IMR-90 (cell line): ENCODE data around the gene NAPG.

Experiments used
- BHLHE40 ChIP-seq: fragments of 150-350 bp; IDR thresholded peaks from 2 replicates; pipeline ENCODE4 v1.6.1; 2016; ENCODE audit warnings: mild to moderate bottlenecking, low read depth, low read length
- CHD1 ChIP-seq: IDR thresholded peaks from 2 replicates; pipeline ENCODE4 v1.6.1; 2012; ENCODE audit warnings: low read depth, low read length, improper control_type of control experiment
- CTCF ChIP-seq: conservative IDR thresholded peaks from 2 replicates; pipeline ENCODE4 v1.5.1; 2012; ENCODE audit warnings: mild to moderate bottlenecking, low read depth, low read length, improper control_type of control experiment
- MAFK ChIP-seq: IDR thresholded peaks from 2 replicates; pipeline ENCODE4 v1.6.1; 2012; ENCODE audit warnings: low read depth, low read length, improper control_type of control experiment
- MXI1 ChIP-seq: IDR thresholded peaks from 2 replicates; pipeline ENCODE4 v1.6.1; 2012; ENCODE audit warnings: low read depth, mild to moderate bottlenecking, low read length, moderate library complexity, borderline replicate concordance
- NFE2L2 ChIP-seq: fragments of 150-350 bp; IDR thresholded peaks from 2 replicates; pipeline ENCODE4 v1.6.1; 2016; ENCODE audit warnings: low read depth, mild to moderate bottlenecking, low read length
- POLR2A ChIP-seq: IDR thresholded peaks from 2 replicates; pipeline ENCODE4 v1.6.1; 2012; ENCODE audit warnings: mild to moderate bottlenecking, low read depth, low read length
- RAD21 ChIP-seq: IDR thresholded peaks from 2 replicates; pipeline ENCODE4 v1.6.1; 2012; ENCODE audit warnings: low read length, improper control_type of control experiment
- RFX5 ChIP-seq: IDR thresholded peaks from 2 replicates; pipeline ENCODE4 v1.8.0; 2012; ENCODE audit warnings: low read depth, mild to moderate bottlenecking, low read length, moderate library complexity
- TF ChIP-seq, protein P1 (sequence below): fragments of 150-350 bp; IDR thresholded peaks from 2 replicates; pipeline ENCODE4 v1.6.1; 2017; ENCODE audit warnings: mild to moderate bottlenecking, antibody characterized with exemption, low read length, low read depth

DNA sequence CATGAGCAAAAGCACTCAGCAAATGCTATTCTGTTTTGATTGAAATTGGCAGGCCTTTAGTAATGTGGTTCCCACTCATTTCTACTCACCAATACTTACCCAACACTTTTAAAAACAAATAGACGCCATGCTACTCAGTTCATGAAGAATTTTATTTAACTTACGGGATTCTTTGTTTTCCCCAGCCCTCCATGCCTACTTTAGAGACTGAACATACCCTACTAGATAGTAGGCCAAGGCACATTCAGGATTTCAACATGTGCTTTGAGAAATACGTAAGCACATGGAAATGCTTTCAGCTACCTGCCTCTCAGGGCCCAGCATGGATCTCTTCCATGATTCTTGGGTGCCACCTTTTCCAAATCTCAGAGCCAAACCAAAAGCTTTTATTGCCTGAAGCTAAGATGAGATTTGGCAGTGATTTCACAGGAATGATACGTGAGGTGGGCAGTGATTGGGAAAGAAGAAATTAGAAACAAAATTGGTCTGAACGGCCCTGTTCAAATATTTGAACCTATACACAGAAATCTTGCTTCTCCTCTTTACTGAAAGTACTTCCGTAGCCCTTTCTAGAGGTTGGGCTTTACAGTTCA lies 31.4 kb downstream of the NAPG start:
- TF ChIP-seq, protein P1, sequence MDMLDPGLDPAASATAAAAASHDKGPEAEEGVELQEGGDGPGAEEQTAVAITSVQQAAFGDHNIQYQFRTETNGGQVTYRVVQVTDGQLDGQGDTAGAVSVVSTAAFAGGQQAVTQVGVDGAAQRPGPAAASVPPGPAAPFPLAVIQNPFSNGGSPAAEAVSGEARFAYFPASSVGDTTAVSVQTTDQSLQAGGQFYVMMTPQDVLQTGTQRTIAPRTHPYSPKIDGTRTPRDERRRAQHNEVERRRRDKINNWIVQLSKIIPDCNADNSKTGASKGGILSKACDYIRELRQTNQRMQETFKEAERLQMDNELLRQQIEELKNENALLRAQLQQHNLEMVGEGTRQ, result no peak
- no peak for TF ChIP-seq NFE2L2
- TF ChIP-seq RAD21, result no peak
- TF ChIP-seq CTCF, result no peak
- no peak for TF ChIP-seq MAFK
- TF ChIP-seq BHLHE40, result no peak
- no peak for TF ChIP-seq POLR2A
- no peak for TF ChIP-seq MXI1
- no peak for TF ChIP-seq CHD1
- TF ChIP-seq RFX5, result no peak
